Endometrial microvascular endothelial cells (primary cell): ENCODE data around the gene STAG2. TPM values are rescaled to one million over a fixed set of nuclear protein-coding genes. Genes with fewer than 3 reads are reported as not detected.

ENCODE experiments used
- in situ Hi-C: cut with HindIII; loops from 2 replicates; pipeline ENCODE4 v1.10.0; 2017; ENCODE audit warnings: low sequenced_read_pairs, low pct_unique_long_range_greater_than_20kb; ENCODE audit errors: inconsistent ontology term
- total RNA-seq: library from RNA; depleted of rRNA; stranded (reverse); fragments of >200 nt; gene quantifications from one replicate; pipeline ENCODE4 v1.2.3, GENCODE V29; 2015; ENCODE audit errors: inconsistent ontology term

STAG2 gene
- total RNA-seq, 1 donor from 2014 or later: 43.3 TPM

- in situ Hi-C loops: no loop called here
These were observed 7.0 kb downstream of the STAG2 start for GRCh38 chrX:123968383-123969050.

- in situ Hi-C loops: no loop called here
These were observed 10.5 kb downstream of the STAG2 start for GRCh38 chrX:123971982-123972381.

- in situ Hi-C loops: no loop called here
These were observed 12.4 kb downstream of the STAG2 start for GRCh38 chrX:123973921-123974320.

GRCh38 chrX:123975180-123975579 lies 13.7 kb downstream of the STAG2 start:
- in situ Hi-C loops: no loop called here

- in situ Hi-C loops: no loop called here
These were observed 15.3 kb downstream of the STAG2 start for GRCh38 chrX:123976706-123977316.

GRCh38 chrX:123983240-123983639 lies 21.7 kb downstream of the STAG2 start:
- in situ Hi-C loops: no loop called here

- in situ Hi-C loops: no loop called here
These were observed 24.9 kb downstream of the STAG2 start for GRCh38 chrX:123986377-123986776.

- in situ Hi-C loops: no loop called here
These were observed 27.1 kb downstream of the STAG2 start for GRCh38 chrX:123988423-123989111.

GRCh38 chrX:123989235-123989634 lies 27.7 kb downstream of the STAG2 start:
- in situ Hi-C loops: no loop called here

- in situ Hi-C loops: no loop called here
These were observed 28.7 kb downstream of the STAG2 start for GRCh38 chrX:123990169-123990568.

- in situ Hi-C loops: no loop called here
These were observed 29.1 kb downstream of the STAG2 start for GRCh38 chrX:123990602-123991001.

GRCh38 chrX:123993326-123993725 lies 31.8 kb downstream of the STAG2 start:
- in situ Hi-C loops: no loop called here

- in situ Hi-C loops: no loop called here
These were observed 32.6 kb downstream of the STAG2 start for GRCh38 chrX:123993904-123994635.

GRCh38 chrX:123994730-123995129 lies 33.2 kb downstream of the STAG2 start:
- in situ Hi-C loops: no loop called here

- in situ Hi-C loops: no loop called here
These were observed 40.1 kb downstream of the STAG2 start for GRCh38 chrX:124001581-124001980.

- in situ Hi-C loops: no loop called here
These were observed 43.7 kb downstream of the STAG2 start for GRCh38 chrX:124005228-124005627.

GRCh38 chrX:124010157-124010556 lies 48.7 kb downstream of the STAG2 start:
- in situ Hi-C loops: no loop called here

- in situ Hi-C loops: no loop called here
These were observed 49.1 kb downstream of the STAG2 start for GRCh38 chrX:124010566-124010965.

- in situ Hi-C loops: no loop called here
These were observed 54.2 kb downstream of the STAG2 start for GRCh38 chrX:124015721-124016120.

- in situ Hi-C loops: no loop called here
These were observed 55.3 kb downstream of the STAG2 start for GRCh38 chrX:124016825-124017224.
